Stomach smooth muscle (tissue), 2 donors: ENCODE measurements around the gene ZNF600.
"Not testable (repeated sequence)": the region's sequence is repeated elsewhere in the genome, so short reads cannot be mapped to it uniquely, and the experiment has no call there.

Experiments used
- H3K27ac ChIP-seq: one replicate; pipeline ENCODE4 v1.7.0; 2013; ENCODE audit warnings: mild to moderate bottlenecking, low read length, inconsistent platforms
- H3K27me3 ChIP-seq, 2 donors: one replicate each; pipeline ENCODE4 v1.7.0; 2013; ENCODE audit warnings: low read length in 2 of 2; ENCODE audit not compliant: insufficient read depth in 2 of 2, control insufficient read depth in 1 of 2
- H3K36me3 ChIP-seq, 2 donors: one replicate each; pipeline ENCODE4 v1.7.0; 2013; ENCODE audit warnings: low read length in 2 of 2; ENCODE audit not compliant: control insufficient read depth in 2 of 2, insufficient read depth in 2 of 2
- H3K4me1 ChIP-seq: one replicate; pipeline ENCODE4 v1.7.0; 2013; ENCODE audit warnings: low read length; ENCODE audit not compliant: control insufficient read depth, insufficient read depth
- H3K4me3 ChIP-seq, 2 donors: one replicate each; pipeline ENCODE4 v1.7.0; 2013; ENCODE audit warnings: low read length in 2 of 2
- H3K9ac ChIP-seq, 2 donors: one replicate each; pipeline ENCODE4 v1.7.0; 2013; ENCODE audit warnings: low read length in 2 of 2, mild to moderate bottlenecking in 1 of 2
- H3K9me3 ChIP-seq, 2 donors: one replicate each; pipeline ENCODE4 v1.7.0; 2013; ENCODE audit warnings: low read length in 2 of 2; ENCODE audit not compliant: control insufficient read depth in 2 of 2
- donor health status: healthy.
- donor health status: Pancreatic carcinoma.

The ZNF600 gene

DNA sequence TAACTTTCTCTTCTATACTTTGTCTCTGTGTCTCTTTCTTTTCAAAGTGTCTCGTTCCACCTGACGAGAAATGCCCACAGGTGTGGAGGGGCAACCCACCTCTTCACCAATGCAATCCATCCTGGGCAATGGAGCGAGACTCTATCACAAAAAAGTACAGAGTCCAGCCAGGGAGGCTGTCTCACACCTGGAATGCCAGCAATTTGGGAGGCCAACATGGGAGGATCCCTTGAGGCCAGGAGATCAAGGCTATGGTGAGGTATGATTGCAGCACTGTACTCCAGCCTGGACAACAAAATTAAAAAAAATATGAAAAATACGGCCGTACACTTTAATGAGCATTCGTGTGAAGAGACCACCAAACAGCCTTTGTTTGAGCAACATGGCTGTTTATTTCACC lies 2.8 kb upstream of the ZNF600 start:
- Histone ChIP-seq H3K27ac (no peak overlapping the region), H3K4me3 (no peak overlapping the region)

DNA sequence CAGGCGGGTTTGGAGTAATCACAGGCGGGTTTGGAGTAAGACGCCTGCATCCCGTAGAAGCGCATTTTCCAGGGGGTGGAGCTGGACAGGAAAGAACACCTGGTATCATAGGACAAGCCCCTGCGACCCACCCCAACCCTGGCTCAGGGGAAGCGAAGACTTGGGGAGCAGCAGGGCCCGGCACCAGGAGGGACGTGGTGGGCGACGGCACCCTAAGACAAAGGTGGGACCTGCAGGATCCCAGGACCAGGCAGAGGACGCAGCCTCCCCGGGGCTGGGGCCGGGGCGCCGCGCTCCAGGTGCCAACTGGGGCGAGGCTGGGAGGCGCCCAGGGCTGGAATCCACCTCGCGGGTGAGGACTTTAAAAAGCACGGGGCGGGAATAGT lies 520 bp downstream of the ZNF600 start:
- Histone ChIP-seq H3K4me3 (peak overlapping the region; percentile 79 to 81), H3K36me3 (no peaks in the 10 kb centered on the region), H3K27ac (peak overlapping the region; percentile 18), H3K9ac (peak overlapping the region; percentile 79 to 82), H3K27me3 (no peaks in the 10 kb centered on the region), H3K4me1 (peaks cover 10% of the 10 kb centered on the region), H3K9me3 (no peaks in the 10 kb centered on the region)

More for the DNA sequence above, 2.8 kb upstream of the ZNF600 start:
- H3K36me3 ChIP-seq, result no peaks in the 10 kb centered on the region
- H3K4me1 ChIP-seq, result peaks cover 10% of the 10 kb centered on the region
- H3K27me3 ChIP-seq, result no peaks in the 10 kb centered on the region
- no peak overlapping the region for H3K9ac ChIP-seq
- peaks cover 0 to 2% of the 10 kb centered on the region in 2 donors for H3K9me3 ChIP-seq

DNA sequence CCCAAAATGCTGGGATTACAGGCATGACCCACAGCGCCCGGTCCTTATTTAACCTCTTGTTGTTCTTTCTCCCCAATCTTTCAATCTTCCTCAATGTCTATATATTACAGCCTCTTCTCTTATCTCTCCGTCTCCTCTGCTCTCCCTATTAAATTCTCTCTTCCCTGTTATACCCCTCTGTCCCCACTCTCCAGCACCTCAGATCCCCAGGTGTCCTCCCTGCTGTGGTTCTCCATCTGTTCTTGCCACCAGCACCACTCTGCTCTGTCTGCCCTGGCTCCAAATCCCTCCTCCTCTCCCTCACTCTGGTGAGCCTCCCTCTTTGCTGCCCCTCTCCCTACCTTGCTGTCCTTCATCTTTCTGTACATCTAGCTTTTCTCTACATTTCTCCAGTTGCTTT lies 1.1 kb downstream of the ZNF600 start:
- Histone ChIP-seq H3K36me3 (no peaks in the 10 kb centered on the region), H3K27ac (no peak overlapping the region), H3K9me3 (no peaks in the 10 kb centered on the region), H3K4me3 (no peak overlapping the region), H3K4me1 (peaks cover 10% of the 10 kb centered on the region), H3K27me3 (no peaks in the 10 kb centered on the region), H3K9ac (peak overlapping the region in 1 of 2 donors; percentile 82)

DNA sequence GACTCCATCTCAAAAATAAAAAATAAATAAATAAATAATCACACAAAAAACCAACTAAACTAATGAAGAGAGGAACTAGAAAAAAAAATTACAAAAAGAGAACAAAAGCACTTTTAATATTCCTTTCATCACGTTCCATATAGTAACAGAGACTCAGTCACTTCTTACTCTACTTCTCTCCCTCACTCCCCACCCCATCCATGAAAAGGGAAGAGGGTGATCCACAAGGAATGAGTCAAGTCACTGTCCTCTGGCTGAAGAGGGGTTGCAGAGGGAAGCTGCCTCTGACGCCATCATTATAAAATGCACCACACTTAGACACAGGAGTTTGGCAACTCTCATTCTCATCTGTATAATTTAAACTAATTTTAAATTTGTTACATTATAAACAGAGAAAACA lies 3.7 kb downstream of the ZNF600 start:
- H3K9me3 ChIP-seq, H3K27ac ChIP-seq: not testable (repeated sequence)

DNA sequence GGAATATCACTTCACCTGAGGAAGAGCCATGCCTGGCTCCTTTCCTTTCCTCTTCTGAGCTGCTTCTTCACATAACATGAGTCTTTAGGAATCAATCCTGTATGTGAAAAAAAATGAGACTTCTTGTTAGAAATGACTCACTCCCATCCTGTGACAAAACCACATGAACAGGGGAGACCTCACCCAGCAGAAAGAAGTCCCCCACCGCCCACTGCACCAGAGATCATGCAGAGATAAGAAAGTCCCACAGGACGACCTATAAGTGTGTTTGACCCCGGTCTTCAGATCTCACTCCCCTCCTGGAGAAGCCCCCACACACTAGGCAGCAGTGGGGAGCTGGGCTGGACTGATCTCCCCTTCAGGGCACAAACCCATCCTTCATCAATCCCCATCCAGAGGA lies 7.8 kb downstream of the ZNF600 start:
- H3K27me3 ChIP-seq, result no peaks in the 10 kb centered on the region
- no peak overlapping the region for H3K27ac ChIP-seq
- H3K9me3 ChIP-seq, result no peaks in the 10 kb centered on the region
- H3K36me3 ChIP-seq, result peaks cover 0 to 10% of the 10 kb centered on the region in 2 donors
- H3K4me3 ChIP-seq, result no peak overlapping the region
- H3K4me1 ChIP-seq, result no peaks in the 10 kb centered on the region
- H3K9ac ChIP-seq, result no peak overlapping the region

More for the DNA sequence above, 3.7 kb downstream of the ZNF600 start:
- peaks cover 10% of the 10 kb centered on the region for H3K4me1 ChIP-seq
- not testable (repeated sequence) for H3K9ac ChIP-seq, H3K4me3 ChIP-seq, H3K36me3 ChIP-seq, H3K27me3 ChIP-seq

DNA sequence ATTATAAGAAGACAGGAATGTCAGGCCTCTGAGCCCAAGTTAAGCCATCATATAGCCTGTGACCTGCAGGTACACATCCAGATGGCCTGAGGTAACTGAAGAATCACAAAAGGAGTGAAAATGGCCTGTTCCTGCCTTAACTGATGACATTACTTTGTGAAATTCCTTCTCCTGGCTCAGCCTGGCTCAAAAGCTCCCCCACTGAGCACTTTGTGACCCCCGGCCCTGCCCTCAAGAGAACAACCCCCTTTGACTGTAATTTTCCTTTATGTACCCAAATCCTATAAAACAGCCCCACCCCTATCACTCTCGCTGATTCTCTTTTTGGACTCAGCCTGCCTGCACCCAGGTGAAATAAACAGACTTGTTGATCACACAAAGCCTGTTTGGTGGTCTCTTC lies 30.1 kb downstream of the ZNF600 start:
- not testable (repeated sequence) for H3K9me3 ChIP-seq, H3K4me1 ChIP-seq, H3K36me3 ChIP-seq, H3K4me3 ChIP-seq, H3K27ac ChIP-seq, H3K9ac ChIP-seq, H3K27me3 ChIP-seq

DNA sequence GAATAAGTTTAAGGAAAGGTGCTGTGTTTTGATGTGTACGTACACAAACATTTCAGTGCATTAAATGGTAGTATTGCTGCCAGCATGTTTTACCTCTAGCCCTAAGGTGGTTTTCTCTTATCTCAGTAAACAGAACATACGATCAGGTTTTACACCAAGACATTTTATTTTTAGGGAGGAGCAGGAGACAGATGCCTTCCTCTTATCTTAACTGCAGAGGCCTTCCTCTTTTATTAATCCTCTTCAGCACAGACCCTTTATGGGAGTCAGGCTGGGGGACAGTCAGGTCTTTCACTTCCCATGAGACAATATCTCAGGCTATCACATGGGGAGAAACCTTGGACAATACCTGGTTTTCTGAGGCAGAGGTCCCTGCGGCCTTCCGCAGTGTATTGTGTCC lies 36.8 kb downstream of the ZNF600 start:
- Histone ChIP-seq H3K9me3 (no peaks in the 10 kb centered on the region), H3K36me3 (no peaks in the 10 kb centered on the region), H3K9ac (no peak overlapping the region), H3K4me1 (no peaks in the 10 kb centered on the region), H3K27ac (no peak overlapping the region), H3K4me3 (no peak overlapping the region), H3K27me3 (no peaks in the 10 kb centered on the region)

DNA sequence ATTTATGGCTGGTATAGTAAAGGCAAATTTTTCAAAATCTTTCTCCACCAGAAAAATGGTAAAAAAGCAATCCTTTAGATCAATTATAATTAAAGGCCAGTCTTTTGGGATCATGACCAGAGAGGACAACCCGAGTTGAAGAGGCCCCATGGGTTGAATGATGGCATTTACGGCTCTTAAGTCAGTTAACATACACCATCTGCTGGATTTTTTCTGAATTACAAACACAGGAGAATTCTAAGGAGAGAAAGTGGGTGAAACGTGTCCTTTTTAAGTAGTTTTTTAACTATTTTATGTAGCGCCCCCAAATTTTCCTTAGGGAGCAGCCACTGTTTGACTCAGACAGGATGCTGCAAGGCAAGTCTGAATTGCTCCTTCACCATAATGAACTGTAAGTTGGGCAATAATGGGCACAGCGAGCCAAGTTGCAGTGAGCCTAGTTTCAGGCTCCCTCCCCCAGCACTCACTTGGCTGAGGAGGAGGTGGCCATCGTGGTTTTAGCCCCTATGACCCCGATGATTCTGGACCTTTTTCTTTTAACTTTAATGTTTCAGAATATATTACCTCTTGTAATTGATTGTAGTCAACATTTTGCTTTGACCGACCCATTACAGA lies 38.1 kb downstream of the ZNF600 start:
- no peak overlapping the region for H3K4me3 ChIP-seq
- H3K9ac ChIP-seq, result no peak overlapping the region
- H3K27ac ChIP-seq, result no peak overlapping the region
- no peaks in the 10 kb centered on the region for H3K9me3 ChIP-seq
- no peaks in the 10 kb centered on the region for H3K4me1 ChIP-seq
- H3K27me3 ChIP-seq, result no peaks in the 10 kb centered on the region
- H3K36me3 ChIP-seq, result no peaks in the 10 kb centered on the region

DNA sequence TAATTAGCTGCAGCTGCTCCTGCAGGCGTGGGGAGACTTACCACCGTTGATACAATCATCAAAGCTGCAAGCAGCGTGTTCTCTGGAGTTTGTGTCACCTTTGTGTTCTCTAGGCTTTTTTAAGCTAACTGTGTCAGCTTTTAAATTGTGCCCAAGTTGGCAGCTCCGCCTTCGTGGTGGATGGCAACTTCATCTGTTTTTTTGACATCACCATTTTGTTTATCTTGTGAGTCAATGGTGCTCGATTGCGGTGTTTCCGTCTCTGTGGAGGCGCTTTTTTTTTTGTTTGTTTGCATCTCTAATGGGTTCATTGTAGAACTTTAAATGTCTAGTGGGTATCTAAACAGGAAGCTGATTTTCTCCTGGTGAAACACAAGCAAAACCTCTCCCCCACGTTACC lies 40.7 kb downstream of the ZNF600 start:
- not testable (repeated sequence) for H3K9ac ChIP-seq, H3K36me3 ChIP-seq, H3K4me1 ChIP-seq, H3K27ac ChIP-seq, H3K4me3 ChIP-seq, H3K27me3 ChIP-seq, H3K9me3 ChIP-seq

DNA sequence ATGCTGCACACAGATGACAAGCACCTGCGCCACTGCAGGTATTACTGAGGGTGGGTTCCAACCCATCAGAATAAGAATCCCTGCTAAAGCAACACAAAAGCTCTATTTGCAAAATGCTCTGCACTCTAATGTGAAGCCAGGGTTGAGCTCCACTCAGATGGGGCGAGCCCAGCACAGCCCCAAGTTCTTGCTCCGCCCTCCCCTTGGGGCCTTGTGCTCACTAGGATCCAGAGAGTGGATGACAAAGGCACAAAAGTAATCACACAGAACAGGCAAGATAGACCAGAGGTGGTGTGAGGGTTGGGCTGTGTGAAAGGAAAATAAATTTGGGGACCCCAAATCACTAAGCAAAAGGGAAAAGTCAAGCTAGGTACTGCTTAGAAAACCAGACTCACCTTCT lies 43.5 kb downstream of the ZNF600 start:
- H3K9ac ChIP-seq, result no peak overlapping the region
- H3K9me3 ChIP-seq, result no peaks in the 10 kb centered on the region
- H3K27ac ChIP-seq, result no peak overlapping the region
- no peak overlapping the region for H3K4me3 ChIP-seq
- H3K4me1 ChIP-seq, result no peaks in the 10 kb centered on the region
- H3K27me3 ChIP-seq, result peaks cover 0 to 7% of the 10 kb centered on the region in 2 donors
- H3K36me3 ChIP-seq, result no peaks in the 10 kb centered on the region

DNA sequence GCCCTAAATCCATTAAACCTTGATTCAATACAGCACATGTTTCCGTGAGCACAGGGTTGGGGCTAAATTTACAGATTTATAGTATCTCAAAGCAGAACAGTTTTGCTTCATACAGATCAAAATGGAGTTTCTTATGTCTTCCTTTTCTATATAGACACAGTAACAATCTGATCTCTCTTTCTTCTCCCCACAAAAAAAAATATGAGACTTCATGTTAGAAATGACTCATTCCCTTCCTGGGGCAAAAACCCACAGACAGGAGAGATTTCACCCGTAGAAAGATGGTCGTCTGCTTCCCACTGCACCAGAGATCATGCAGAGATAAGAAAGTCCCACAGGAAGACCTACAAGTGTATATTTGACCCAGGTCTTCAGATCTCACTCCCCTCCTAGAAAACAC lies 44.1 kb downstream of the ZNF600 start:
- peaks cover 0 to 7% of the 10 kb centered on the region in 2 donors for H3K27me3 ChIP-seq
- no peak overlapping the region for H3K27ac ChIP-seq
- H3K36me3 ChIP-seq, result no peaks in the 10 kb centered on the region
- no peak overlapping the region for H3K9ac ChIP-seq
- no peaks in the 10 kb centered on the region for H3K4me1 ChIP-seq
- no peak overlapping the region for H3K4me3 ChIP-seq
- no peaks in the 10 kb centered on the region for H3K9me3 ChIP-seq
